ENCODE data around the gene BTBD3.

Gene BTBD3

GRCh38 chr20:11918391-11918845 lies 725 bp downstream of the BTBD3 start:
- no peak for DNase-seq (ENCODE audit: low read depth)

GRCh38 chr20:11918981-11919380 lies 1.3 kb downstream of the BTBD3 start:
- DNase-seq (ENCODE audit: low read depth), result no peak

- no peak for DNase-seq (ENCODE audit: low read depth)
Measured at GRCh38 chr20:11919581-11919980, 1.9 kb downstream of the BTBD3 start.

- DNase-seq (ENCODE audit: low read depth), result no peak
Measured at GRCh38 chr20:11920083-11920482, 2.4 kb downstream of the BTBD3 start.

- DNase-seq (ENCODE audit: low read depth), result no peak
Measured at GRCh38 chr20:11921321-11921720, 3.6 kb downstream of the BTBD3 start.

GRCh38 chr20:11922561-11922960 lies 4.9 kb downstream of the BTBD3 start:
- no peak for DNase-seq (ENCODE audit: low read depth)

- no peak for DNase-seq (ENCODE audit: low read depth)
Measured at GRCh38 chr20:11924923-11925322, 7.2 kb downstream of the BTBD3 start.

GRCh38 chr20:11926292-11926998 lies 8.8 kb downstream of the BTBD3 start:
- no peak for DNase-seq (ENCODE audit: low read depth)

GRCh38 chr20:11929947-11930346 lies 12.3 kb downstream of the BTBD3 start:
- DNase-seq (ENCODE audit: low read depth), result no peak

- DNase-seq (ENCODE audit: low read depth), result no peak
Measured at GRCh38 chr20:11935212-11936154, 17.8 kb downstream of the BTBD3 start.

GRCh38 chr20:11936157-11936556 lies 18.5 kb downstream of the BTBD3 start:
- no peak for DNase-seq (ENCODE audit: low read depth)

GRCh38 chr20:11937230-11937629 lies 19.5 kb downstream of the BTBD3 start:
- DNase-seq (ENCODE audit: low read depth), result no peak

GRCh38 chr20:11941593-11942246 lies 24.0 kb downstream of the BTBD3 start:
- no peak for DNase-seq (ENCODE audit: low read depth)

- no peak for DNase-seq (ENCODE audit: low read depth)
Measured at GRCh38 chr20:11943778-11944177, 26.1 kb downstream of the BTBD3 start.

GRCh38 chr20:11948806-11949205 lies 31.1 kb downstream of the BTBD3 start:
- no peak for DNase-seq (ENCODE audit: low read depth)

GRCh38 chr20:11949711-11950110 lies 32.0 kb downstream of the BTBD3 start:
- DNase-seq (ENCODE audit: low read depth), result no peak

- no peak for DNase-seq (ENCODE audit: low read depth)
Measured at GRCh38 chr20:11951696-11952095, 34.0 kb downstream of the BTBD3 start.

- no peak for DNase-seq (ENCODE audit: low read depth)
Measured at GRCh38 chr20:11952639-11953038, 34.9 kb downstream of the BTBD3 start.

- DNase-seq (ENCODE audit: low read depth), result no peak
Measured at GRCh38 chr20:11957911-11958310, 40.2 kb downstream of the BTBD3 start.

GRCh38 chr20:11958855-11959254 lies 41.2 kb downstream of the BTBD3 start:
- DNase-seq (ENCODE audit: low read depth), result no peak

- no peak for DNase-seq (ENCODE audit: low read depth)
Measured at GRCh38 chr20:11965602-11966001, 47.9 kb downstream of the BTBD3 start.

- DNase-seq (ENCODE audit: low read depth), result no peak
Measured at GRCh38 chr20:11966186-11966585, 48.5 kb downstream of the BTBD3 start.
